Limb (tissue), 2 donors: Measurements from ENCODE around the gene NDRG2.
A peak's percentile ranks its signal among the peaks of the same experiment; 100 is the strongest.

ENCODE experiments used
- DNase-seq, 2 donors: peaks; one replicate each; pipeline ENCODE4 v3.0.0-alpha.2; 2016; ENCODE audit errors: extremely low spot score in 2 of 2

The NDRG2 gene

DNA sequence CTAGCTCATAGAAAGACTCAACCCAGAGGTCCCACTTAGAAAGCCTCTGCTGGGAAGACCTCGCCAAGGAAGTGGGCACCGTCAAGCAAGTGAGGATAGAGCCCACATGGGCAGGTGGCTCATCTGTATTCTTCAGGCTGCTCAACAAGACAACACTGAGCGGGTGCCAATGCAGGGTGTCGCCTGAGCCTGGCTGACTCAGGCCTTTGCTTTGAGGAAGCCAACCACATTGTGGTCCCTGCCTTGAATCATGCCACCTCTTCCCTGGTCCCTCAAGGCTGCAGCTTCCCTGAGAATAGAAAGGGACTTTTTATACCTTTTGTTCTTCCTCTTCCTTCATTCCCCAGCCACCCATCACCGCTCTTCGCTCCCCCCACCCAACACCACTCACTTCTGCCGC is 11.9 kb upstream of the NDRG2 start:
- DNase-seq, result no peak

DNA sequence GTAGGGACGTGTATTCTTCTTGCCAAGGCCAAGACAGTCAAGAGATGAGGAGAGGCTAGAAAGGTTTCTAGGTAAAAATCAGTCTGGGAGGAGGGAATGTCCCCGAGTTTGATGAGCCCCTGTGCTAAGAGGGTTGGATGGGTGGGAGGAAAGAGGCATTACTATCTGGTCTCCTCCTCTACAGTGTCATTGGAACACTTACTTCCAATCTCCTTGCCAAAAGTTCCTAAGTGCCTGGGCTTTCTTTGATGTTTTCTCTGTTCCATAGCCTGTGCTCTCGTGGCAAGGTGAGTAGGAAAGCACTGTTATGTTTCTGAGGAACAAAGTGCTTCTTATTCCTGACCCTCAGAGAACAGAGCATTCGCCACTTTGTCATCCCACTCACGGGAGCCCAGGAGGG is 9.8 kb upstream of the NDRG2 start, which contains the start of gene RNASE13:
RNASE13 (minus strand) TSS at position 101 of the 400 bp plus-strand sequence. CDS start 519 bp downstream, outside the sequence.
- DNase-seq, result no peak

DNA sequence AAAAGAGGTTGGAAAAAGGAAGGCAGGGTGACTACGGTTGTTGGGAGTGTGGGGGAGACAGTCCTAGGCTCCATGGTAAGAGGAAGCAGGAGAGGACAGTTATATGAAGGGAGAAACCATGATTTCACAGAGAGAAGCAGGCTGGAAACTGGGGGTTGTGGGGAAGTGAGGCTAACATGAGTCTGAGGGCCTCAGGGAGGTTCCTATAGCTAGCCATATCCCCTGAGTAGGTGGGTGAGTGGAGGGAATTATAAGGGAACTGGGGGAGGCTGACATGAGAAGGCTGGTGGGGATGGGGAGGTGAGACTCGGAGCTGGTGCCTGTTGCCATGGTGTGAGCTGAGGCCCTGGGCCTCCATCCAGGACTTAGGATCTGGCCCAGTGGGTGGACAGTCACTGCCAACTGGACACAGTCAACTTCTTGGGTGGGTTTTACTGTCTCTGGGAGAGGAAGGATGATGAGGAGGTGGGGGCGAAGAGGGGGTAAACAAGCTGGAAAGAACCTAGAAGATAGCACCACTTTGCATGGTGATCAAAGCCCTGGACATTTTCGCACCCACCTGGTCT is 8.4 kb upstream of the NDRG2 start:
- DNase-seq, result no peak

DNA sequence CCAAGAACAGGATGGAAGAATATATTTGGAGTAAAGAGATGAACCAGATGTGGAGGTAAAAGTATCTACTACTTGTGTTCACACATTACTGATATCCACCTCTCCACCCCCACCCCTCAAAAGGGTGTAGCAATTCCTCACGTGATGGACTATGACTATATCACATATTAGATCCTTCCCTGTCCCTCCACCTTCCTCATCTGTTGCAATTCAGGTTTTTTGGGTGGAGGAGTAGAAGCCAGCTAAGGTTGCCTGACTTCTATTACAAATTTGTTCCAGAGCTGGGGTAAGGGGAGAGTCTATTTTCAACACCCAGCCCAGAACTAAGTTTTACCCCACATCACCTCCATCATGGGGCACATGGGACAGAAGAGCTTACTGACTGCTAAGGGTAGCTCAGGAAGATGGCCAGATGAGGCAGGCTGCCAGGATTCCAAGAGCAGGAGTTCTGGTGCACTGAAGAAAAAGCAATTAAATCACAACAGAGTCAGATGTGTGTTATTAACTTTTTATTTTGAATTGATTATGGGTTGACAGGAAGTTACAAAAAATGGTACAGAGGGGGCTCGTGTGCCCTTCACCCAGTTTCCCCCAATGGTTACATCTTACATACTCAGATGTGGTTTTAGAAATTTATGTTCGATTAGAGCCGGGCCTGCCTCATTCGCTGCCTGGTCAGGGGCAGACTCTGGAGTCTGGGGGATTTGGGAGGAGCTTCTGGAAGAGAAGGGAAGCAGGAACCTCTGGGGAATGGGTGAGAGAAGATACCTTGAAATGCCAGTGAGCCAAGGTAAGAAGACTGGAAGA is 7.7 kb upstream of the NDRG2 start:
- no peak for DNase-seq

DNA sequence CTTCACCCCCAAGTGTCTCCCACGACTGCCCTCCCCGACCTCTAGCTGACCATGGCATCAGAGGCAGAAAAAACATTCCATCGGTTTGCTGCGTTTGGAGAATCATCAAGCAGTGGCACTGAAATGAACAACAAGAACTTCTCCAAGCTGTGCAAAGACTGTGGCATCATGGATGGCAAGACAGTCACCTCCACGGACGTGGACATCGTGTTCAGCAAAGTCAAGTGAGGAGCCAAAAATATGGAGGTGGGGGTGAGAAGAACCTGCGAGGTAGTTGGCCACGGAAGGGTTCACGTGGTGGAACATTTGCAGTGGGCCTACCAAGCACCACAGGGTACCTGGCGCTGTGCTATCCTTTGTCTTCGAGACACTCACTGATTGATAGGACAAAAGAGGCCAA is 5.7 kb upstream of the NDRG2 start:
- no peak for DNase-seq

DNA sequence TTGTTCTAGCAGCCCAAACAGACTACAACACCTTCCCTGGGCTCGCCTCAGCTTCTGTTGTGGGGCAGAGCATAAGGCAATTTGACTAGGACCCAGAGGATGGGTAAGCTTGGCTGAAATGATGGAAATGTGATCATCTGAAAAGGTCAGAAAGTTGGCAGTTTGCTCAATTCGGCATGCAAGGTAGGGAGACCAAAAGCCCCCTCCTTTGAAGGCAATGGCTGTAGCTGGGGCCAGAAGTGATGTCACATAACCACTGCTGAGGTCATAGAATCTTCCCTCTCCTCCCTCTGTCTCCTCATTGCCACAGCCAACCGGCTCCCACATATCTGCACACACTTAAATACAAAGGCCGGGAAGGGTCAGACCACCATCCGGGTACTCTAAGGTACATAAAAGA is 5.1 kb upstream of the NDRG2 start, which contains the start of gene TPPP2:
TPPP2 (plus strand) TSS at position 301 of the 400 bp plus-strand sequence. CDS start 365 bp downstream, outside the sequence.
- no peak for DNase-seq

DNA sequence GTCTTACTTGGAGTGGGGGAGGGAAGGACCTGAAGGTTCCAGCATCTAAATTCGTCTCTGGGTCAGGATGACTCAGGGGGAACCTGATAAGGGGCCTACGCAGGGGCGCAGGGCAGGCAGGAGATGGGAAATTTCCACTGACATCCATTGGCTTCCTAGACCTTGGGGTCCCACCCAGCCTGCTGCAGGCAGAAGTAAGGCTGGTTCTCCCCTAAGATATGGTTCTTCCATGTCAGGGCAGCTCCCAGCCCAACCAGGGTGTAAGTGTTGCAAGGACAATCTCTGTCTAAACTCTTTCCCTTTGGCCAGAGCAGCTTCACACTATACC is 2.1 kb upstream of the NDRG2 start:
- DNase-seq, result no peak

DNA sequence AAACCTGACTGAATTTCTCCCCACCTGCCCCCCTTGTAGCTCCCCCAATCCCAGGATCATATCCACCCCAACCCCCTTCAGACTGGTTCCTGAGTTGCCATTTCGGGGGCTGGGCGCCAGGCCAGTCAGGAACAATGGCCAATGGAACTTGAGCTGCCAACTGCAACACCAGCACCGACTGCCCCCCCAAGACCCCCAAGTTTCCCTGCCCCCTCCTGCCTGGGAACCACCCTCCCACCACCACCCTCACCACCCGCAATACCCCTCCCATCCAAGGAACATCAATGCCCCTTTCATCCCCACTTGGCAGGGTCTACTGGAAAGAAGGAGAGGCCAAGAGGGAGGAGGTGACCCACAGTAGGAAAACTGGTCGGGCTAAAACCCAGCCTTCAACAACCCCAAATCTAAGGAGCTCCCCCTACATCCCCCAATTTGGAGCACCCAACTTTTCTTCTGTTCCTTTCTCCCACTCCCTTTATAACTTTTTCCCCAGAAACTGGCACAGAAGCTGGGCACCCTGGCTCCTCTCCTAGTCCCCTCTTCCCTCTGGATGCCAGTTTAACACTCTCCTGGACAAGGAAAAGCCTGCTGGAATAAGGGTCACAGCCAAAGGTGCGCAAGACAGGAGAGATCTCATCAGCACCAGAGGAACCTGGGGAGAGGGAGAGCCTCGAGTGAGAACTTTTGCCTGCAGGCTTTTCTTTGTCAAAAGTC is 1.6 kb upstream of the NDRG2 start:
- peak; percentile 21 to 80 for DNase-seq

DNA sequence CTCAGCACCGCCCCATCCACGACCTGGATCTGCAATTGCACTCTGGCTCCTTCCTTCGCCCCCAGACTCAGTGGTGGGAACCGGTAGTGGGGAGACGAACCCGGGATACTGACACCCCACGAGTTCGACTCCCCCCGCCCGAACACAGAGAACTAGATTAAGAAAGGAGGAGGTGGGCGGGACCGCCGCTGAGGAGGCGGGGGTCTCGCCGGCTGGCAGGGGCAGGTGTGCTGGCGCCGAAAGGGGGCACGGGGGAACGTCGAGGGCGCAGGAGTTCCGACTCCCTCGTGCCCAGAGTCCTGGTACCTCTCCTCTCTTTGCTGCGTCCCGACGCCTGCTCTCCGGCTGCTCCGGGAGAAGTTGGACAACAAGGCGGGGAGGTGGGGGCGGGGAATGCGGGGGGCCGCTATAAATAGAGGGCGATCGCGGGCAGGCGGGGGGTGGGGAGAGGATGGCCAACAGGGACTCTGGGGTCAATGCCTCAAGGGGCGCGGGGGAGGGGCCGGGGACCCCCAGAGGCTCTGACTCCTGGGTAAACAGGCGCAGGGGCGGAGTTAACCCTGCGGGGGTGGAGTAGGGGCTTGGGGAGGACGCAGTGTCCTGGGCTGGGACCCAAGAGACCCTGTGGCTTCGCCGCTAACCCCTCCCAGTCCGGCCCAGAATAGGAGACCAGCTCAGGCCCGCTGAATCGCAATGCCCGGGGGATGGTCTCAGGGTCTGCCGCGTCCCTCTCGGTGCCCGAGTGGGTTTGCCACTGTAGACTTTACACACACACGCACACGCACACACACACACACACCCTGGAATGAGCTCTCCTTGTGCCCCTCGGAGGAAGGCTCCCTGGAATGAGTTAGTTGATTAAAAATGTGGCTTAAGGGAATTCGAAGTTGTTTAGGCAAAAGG is 761 bp upstream of the NDRG2 start:
- peak; percentile 38 to 79 for DNase-seq

DNA sequence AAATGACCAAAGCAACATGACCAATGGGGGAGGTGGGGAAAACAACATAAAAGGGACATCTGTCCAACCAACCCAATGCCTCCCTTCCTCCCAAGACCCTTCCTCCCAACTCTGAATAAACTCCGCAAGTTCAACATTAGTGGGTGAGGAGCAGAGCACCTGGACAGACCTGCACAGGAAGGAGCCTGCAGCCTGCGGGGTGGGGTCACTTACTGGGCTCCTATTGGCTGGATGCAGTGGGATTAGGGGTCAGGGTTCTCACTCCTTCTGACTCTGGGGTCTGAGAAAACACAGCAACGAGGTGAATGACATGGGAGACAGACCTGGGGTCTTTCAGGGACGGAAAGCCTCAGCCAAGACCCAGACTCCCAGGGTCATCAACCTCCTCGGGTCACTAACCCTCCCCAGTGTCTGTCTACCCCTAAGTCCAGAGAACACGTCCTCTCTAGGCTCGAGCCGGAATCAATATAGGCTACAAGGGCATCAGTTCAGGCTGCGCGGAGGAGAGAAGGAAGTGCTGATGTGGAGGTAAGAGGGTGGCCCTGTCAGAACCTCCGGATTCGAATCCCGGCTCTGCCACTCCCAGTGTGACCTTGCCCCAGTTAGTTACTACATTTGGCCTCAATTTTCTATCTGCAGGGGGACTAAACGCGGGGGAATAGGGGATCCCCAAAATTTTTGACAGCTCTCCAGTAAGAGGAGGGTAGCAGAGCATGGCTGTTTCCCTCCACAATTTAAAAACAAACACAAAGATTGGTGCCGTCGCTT is 860 bp downstream of the NDRG2 start:
- no peak for DNase-seq

DNA sequence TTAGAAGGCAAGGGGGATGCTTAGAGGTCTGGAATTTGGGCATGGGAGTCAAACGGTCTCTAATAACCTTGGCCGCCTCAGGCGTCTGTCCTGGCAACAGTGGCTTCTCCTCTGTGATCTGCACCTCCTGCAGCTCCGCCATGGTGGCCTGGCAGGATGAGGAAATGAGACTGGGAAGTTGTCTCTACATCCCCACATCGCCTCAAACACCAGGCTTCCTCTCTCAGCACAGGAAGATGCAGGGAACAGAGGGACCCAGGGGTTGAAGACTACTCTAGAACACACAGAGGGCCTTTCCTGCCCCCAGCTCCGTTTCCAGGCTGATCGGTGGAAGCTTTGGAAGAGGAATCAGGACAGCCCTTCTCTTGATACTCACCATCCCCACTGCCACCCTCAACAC is 1.7 kb downstream of the NDRG2 start:
- DNase-seq, result no peak

DNA sequence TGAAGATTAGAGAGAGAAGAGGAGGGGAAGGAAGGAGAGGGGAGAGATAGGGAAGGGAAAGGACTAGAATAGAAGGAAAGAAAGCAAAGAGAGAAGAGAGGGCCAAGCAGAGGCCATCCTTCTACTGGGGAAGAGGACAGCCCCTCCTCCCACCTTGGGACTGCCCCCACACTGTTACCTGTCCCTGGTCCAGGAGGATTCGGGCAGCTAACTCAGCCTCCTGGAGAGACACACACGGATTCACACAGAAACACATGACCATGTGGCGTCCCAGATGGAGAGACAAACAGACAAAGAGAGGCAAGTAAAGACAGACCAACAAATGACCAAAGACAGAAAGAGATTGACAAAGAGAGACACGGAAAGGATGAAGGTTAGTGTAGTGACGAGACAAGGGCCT is 2.2 kb downstream of the NDRG2 start:
- no peak for DNase-seq

DNA sequence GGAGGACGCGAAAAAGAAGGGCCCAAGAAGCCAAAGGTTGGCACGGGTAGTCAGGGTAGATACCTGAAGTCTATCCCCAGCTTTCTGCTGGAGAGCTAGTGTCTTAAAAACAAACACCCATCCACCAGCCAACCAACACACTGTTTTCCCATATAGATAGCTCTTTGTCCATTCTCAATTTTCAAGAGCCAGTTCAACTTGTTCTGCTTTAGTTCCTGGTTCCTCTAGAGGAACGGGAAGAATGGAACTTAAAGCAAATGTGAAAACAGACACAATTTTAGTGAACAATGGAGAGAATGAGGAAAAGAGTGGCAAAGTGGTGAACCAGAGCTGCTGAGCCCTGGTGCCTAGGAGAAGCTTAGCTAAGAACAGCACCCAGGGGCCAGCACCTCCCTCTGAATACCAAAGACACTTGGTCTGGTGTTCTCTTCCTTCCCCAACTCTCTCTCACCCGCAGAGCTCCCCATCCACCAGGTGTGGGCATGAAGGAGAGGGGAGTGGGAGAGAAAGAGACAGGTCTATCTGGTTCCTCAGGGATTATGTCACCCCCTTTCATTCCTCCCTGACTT is 3.8 kb downstream of the NDRG2 start:
- no peak for DNase-seq

DNA sequence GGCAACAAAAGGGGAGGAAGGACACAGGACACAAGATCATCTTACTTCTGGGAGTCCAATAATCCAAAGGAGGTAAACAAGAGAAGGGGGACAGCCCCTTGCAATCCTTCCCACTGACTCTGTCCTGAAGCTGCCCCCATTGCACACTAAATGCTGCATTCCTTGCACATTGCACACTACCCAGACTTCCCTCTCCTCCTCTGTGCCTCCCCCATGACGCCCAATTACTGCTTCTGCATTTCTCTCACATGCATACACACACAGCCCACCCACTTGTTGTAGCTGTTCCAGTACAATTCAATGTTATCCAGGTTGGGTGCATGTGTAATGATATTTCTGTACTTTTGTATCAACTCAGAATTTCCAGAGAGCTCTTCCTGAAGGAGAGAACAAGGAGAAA is 5.5 kb downstream of the NDRG2 start:
- no peak for DNase-seq

DNA sequence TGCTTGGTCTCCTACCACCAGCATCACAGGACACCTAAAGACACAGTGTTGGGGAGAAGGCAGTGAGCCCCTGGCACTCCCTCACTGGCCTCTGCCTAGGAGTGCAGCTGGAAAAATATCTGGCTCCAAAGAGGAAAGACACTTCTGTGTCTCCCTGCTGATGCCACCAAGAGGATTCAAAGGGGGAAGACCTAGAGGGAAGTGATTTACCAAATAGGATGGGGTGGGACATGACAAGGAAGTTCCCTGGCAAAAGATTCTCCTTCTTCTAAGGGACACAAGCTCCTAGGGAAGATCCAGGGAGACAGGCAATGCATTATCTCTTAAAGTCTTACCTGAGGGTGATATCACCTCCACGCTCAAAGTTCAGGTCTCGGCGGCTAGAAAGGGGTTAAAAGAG is 6.1 kb downstream of the NDRG2 start:
- DNase-seq, result no peak

DNA sequence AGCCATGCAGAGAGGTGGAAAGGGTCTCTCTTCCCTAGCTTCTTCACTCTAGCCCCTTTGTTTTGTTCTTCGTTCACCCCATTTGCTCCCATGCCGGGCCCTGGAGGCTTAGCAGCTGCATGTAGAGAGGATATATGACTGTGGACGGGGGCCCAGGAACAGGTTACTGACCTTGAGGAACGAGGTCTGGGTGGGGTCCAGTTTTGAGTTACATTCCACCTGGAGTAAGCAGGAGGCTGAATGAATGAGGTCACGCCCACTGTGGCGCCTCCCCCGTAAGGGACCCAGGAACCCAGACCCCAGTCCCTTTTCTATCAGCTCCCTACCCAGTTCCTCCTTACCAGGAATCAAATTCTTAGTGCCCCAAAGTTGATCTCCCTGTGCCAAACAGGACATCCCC is 6.6 kb downstream of the NDRG2 start:
- DNase-seq, result no peak

DNA sequence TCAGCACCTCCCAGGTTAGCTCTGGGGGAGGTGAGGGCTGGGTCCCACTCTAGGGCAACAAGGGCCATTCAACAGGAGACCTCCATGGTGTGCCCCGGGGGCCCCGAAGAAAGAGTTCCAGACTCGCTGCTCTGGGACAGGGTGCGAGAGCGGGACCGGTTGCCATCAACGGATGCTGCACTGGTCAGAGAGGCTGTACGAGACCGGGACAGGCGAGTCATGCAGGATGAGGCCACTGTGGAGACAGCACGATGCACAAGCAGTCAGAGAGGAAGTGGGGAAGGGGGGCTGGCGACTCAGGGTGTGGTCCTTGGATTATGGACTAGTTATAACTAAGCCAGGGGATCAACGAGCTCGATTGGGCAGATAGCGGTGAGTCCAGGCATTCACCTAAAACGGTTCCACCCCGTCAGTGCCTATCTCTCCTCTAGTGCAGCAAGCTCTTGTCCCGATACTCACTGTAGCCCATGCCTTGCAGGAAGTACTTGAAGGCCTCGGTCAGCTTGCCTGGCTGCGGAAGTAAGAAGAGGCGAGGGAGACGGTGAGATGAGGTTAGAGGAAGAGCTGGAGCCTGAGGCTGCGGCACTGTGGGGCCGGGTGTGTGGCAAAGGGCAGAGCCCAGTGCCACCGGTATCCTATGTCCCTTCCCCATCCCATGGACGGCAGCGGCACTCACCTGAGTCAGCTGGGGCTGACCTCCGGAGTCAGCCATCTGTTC is 7.2 kb downstream of the NDRG2 start:
- no peak for DNase-seq

DNA sequence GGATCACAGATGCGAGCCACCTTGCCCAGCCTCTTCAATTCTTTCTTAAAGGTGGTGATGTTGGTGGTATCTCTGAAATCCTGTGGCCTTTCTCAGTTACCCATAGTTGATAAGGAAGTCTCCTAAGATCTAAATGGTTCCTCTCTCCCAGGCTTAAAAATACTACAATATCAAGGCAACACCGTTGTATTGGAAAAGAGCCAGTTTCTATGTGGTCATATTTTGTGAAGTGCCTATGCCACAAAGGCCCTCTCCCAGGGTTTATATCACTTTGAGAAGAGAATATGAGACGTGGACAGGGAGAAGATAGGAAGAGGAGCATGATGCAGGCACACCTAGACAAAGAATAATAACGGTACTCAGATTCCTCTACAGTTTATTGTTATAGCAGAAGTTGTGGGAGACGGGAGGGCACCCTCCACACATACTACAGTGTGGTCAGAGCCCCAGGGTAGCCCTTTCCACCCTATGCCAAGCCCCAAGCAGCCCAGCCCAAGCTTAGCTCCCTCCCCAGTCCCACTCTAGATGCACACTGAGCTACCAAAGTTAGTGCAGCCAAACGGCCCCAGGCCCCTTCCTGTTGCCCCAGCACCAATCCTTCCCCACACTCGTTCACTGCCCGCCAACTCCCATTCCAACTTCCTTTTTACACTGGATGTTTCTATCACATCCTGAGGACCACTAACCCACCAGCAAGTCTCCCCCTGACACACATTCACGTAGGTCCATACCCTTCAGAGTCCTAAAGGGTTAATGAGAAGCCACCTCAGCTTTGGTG is 8.3 kb downstream of the NDRG2 start:
- no peak for DNase-seq

DNA sequence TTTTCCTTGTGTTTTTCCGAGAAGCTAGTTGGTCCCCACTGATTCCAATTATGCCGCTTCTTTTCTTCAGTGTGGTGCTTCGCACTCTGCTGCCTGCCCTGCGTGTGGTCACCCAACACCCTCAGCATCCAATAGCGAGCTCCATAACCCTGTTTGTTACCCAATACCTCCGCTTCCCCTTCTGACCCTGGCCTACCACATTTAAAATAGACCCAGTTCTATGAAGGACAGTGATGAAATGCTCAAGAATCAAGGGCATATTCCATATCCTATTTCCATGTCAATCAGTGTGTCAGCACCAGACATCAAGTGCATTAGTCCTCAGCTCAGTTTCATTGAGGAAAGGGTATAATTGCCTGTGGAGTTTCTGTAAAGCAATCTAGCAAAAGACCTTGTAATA is 9.5 kb downstream of the NDRG2 start:
- DNase-seq, result no peak
